HuH-7 (cell line): ENCODE data around the gene COL4A6.

Experiments
- DNase-seq: peaks from one replicate; pipeline ENCODE4 v3.0.0; 2011; ENCODE audit warnings: low spot score

Gene COL4A6

DNA sequence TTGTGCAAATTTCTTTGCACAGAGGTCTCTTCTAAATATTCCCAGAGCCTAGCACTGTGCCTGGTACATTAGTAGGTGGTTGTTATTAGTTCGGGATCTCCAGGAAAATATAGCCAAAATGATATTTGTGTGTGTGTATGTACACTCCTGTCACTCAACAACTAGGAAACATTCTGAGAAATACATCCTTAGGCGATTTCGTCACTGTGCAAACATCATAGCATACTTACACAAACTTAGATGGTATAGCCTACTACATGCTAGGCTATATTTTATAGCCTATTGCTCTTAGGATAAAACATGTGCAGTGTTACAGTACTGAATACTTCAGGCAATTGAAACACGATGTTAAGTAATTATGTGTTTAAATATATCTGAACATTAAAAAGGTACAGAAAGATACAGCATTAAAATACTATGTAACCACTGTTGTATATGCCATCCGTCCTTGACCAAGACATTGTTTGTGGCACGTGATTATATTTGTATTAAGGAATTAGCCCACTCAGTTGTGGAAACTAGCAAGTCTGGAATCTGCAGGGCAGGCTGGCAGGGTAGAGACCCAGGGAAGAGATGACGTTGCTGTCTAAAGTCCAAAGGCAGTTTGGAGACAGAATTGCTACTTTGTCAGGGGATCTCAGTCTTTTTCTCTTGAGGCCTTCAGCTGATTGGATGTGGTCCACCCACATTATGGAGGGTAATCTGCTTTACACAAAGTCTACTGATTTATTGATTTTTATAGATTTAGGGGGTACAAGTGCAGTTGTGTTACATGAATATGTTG is 106.9 kb downstream of the COL4A6 start:
- peak; percentile 8 for DNase-seq

DNA sequence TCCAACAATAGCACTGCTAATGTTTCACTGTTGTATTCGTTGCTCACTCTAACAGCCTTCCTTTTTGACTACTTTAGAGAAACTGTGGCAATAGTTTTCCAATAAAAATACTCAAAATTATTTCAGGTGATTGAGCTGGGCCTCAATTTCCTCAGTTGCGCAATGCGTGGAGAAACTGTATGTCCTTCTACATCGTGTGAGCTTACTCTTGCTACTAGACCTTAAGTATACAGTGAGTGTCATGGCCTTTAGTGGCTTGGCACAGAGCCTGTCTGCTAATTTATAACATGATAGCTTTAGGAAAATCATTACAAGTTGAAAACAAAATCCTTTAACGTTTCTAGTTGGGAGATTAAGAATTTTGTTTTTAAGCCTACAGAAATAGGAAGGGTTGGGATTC is 114.5 kb downstream of the COL4A6 start:
- DNase-seq, result no peak

DNA sequence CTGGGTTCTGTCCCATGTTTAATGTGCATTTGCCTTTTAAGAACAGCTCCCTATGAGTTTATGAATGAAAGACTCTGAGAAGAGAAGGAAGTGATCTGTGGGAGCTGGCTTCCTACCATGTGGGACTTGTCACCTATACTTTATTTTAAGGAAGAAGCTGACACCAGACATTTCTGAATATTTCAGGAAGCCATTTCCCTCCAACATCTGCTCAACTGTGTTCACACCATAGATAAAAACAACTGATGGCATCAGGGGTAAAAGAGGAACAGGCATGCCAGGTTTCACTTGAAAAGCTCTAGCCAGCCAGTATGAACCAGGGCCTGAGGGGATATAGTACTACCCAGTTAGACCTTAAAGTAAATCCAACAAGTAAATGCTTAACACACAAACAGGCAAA is 116.0 kb downstream of the COL4A6 start:
- no peak for DNase-seq

DNA sequence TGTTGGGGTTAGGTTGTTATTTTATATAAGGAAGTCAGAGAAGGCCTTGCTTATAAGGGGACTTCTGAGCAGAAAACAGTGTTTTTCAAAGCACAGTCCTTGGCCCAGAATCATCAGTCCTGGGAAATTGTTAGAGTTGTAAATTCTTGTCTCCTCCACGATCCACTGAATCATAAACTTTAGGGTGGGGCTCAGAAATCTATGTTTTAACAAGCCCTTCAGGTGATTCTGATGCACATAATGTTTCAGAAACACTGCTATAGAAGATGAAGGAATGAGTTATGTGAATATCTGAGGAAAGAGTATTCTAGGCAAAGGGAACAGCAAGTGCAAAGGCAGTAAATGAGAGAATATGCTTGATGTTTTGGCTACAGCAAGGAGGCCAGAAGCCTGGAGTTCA is 121.8 kb downstream of the COL4A6 start:
- DNase-seq, result no peak

DNA sequence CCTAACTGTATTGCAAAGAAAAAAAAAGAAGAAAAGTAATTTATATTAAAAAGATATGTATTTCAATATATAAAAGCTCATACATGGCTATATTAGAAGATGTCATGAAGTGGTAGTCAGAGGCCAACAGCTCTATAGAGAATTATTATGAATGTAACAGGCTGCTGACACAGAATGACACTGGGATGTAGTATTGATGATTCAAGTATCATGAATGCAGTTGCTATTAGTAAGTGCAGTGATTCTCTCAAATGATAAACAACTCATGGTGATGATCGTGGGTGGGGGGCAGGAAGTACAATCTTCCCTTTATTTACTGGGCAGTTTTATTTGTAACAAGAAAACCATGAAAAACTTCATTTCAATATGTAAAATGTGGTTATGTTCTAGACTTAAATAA is 124.6 kb downstream of the COL4A6 start:
- DNase-seq, result no peak

DNA sequence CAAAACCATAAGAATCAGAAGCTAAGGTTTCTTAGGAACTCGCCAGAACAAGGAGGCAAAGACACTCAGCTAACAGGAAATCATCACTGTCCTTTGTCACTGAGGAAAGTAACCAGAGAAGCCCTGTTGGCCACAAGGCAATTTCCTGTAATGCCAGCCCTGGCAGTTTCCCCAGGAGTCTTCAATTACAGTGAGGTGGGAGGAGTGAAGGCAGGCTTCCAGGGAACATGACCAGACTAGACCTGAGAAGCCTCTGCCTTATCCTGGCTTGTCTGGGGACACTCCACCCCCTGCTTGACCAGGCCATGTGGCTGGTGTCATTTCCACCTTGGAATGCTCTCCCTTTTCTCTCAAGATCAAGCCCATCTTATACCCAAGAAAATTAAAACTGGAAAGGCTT is 125.3 kb downstream of the COL4A6 start:
- no peak for DNase-seq

DNA sequence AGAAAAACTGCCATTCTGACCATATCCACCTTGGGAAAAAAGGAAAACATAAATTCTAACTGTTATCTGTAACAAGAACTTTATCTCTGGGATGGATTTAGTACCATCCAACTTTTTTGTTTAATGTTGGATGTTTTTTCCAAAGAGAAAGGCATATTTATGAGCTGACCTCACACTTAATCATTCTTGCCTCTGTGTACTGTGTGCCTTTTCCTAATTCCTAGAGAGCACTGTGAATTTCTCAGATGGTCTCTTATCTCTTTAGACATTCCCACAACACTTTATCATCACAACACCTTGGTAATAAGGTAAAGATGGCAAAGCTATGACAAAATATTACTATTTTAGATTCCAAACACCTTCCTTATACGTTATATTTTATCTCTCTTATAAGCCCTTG is 126.2 kb downstream of the COL4A6 start:
- DNase-seq, result no peak

DNA sequence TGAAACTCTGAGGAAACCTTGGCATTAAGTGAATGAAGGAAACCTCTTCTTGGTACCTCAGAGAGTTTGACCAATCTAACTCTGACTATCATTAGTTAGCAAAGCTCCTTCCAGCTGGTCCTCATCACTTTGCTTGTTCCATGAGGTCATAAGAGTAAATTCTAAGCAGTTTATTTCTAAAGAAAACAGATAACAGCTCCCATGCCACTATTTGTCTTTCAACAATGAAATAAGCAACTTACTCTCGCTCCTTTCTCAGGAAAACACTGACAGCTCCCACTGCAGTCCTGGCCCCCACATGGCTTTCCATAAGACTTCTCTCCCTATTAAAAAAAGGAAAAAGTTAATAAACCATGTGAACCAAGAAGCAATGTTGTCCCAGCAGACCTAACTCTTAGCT is 127.7 kb downstream of the COL4A6 start:
- DNase-seq, result no peak

DNA sequence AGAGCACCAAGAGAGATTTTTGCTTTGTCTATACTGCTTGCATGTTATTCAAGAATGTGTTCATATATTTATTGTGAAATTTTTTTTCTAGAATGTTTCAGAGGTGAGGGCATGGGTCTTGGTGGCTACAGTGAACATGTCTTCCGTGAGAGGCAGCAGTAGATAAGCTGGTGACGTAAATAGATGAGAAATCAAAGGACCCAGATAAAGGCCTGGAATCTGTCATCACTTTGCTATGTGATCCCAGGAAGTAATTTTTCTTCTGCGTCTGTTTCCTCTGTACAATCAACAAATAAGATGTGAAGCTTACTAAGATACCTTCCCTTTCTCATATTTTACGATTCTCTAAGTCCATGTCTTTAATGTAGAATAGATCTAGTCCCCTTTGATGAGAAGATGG is 129.1 kb downstream of the COL4A6 start:
- DNase-seq, result no peak

DNA sequence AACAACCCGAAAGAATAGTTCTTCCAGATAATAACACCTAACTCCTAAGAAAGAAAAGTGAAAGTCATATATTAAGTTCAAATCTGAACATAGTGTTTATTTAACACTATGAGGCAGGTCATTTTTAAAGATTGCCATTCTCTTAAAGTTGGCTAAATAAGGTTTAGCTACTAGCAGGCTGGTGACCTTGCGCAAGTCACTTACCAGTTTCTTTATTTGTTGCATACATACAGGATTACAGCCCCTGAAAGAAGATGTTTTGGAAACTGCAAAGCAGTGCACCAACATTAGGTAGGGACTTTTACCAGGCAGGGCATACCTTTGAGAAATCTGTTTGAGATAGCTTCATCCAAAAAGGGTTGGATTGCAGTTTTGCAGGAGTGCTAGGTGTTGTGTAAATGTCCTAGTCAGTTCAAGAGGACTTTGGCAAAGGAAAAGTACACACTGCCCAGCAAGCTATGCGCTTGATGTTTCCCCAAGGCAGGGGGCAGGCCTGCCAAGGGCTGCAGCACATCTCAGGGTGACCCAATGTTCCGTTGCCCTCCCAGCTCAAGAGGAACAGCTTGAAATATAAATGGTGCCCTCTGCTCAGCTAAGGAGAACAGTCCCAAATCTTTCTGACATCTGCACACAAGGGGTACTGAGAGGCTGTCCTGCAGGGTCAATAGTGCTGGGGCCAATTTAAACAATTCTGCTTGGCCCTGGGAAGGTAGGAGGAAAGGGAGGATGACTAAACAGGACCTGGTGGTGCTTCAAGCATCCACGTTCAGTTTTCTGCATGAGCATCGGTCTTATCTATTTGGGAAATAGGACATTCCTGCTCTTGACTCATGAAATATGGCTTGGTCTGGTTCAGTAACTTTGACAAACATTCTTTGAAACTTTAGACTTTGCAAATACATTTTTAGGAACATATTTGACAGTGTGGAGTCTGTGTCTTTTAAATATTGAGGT is 130.8 kb downstream of the COL4A6 start:
- DNase-seq, result peak; percentile 11

DNA sequence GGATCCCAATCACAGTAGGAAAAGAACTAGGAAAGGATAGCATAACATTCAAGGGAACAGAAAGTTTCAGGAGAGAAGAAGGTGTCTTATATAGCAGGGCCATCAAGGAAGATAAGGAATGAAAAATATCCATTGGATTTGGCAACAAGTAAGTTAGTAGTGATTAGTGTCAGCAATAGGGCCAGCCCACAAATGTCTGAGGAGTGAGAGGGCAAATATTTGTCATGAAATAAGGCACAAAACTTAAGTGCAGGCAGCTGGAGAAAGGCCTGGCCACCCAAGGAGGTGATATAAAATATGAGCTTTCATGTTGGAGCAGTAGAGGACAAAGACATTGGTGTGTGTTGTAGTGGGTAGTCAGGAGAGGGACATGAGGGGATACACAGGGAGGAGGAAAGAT is 132.1 kb downstream of the COL4A6 start:
- DNase-seq, result no peak

DNA sequence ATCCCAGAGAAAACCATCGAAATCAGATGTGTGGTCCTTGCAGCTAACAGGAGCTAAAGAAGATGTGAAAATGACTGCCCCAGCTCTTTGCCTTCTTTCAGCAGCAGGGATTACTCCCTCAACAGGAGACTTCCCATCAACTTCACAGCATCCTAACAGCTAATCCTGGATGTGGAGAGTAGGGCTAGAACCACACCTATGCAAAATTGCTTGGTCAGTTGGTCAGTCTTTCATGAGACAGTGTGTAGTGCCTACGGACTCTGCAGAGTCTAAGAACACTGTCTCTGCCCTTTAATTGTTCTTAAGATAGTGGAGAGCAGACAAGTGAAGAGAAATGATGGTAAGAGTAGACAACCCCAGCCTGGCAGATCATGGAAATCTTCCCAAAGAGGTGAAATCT is 133.5 kb downstream of the COL4A6 start:
- no peak for DNase-seq

DNA sequence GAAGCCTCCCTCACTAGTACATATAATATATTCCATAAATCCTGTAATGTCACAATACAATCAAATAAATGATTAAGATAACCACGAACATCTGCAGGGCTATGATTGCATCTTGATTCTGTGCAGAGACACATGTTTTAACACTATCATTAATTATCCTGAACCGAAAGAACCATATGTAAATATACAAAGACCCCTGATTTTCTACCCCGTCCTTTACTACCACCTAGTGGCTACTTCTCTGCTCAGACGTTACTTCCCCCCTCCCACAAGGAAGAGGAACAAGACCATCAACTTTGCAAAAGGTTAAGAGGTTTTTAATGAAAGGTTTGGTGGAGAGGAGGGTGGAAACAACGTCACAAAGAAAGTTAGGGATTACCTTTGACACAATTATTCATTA is 134.0 kb downstream of the COL4A6 start:
- DNase-seq, result no peak

DNA sequence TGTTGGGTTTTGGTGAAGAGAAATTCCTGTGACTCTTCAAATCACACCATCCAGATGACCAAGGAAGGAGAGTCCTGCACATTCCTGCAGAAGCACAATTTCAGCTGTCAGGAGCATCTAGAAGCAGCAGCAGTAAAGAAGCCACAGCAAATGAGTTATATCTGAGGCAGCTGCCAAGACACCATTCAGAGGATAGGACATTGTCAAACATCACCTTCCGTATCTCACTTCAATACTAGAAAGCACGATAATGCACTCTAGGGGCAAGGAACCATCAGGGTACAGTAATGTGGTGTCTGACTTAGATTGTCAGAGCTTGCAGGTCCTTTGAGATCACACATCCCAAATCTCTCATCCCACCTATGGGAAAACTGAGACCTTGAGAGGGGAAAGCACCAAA is 134.5 kb downstream of the COL4A6 start:
- no peak for DNase-seq

DNA sequence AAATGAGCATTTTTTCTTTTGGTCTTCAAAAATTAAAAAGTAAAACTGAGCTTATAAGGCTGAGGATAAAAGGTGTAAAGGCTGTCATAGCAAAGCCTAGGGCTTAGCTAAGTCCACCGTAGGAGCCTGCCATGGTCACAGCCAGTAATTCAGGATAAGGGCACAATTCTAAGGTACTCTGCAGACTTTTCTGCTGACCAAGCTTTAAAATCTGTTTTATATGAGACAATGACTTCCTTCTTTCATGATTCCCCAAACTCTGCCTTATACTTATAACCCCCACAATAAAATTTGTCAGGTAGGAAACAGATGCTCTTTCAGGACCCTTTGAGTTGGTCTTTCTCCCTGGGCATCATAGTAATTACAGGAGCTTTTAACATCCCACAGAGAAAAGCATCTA is 138.5 kb downstream of the COL4A6 start:
- DNase-seq, result no peak

DNA sequence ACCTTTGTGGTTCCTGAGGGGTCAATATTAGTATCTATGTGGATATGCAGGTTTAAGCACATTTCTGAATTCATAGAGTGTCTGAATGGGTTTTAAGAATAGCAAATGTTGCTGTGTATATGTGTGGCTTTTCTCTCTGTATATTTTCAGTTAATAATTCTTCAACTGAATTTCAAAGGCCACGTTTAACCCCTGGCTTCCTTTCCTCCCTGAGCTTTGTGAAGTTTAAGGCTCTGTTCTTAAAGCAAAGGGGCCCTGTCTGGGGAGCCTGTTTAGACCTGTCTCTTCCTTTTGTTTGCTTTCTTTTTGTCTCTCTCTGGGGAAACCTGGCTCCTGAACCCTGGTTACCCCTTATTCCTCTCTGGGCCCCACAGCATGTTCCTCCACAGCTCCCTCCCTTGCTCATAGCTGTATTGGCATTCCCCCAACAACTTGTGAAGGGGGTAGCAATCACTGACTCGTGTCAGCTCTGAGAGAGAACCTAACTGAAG is 139.1 kb downstream of the COL4A6 start:
- DNase-seq, result no peak

DNA sequence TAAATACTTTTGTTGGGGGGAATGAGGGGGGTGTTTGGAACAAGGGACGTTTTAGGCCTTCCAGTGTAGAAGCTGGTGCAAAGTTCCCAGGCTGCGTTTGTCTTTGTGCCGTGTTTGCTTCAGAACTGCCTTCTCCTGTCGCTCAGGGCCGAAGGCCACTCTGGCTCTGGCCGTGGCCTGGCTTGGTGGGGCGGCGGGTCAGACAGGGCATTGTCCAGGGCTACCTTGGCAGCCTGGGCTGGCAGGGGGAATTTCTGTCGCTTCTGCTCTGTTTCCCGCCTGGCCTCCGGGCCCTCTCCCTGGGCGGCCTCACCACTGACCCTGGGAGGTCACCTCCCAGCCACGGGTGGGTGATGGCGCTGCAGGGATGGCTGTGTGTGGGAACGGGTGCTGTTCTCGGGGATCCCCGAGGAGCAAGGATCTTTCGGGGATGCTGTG is 140.0 kb downstream of the COL4A6 start:
- DNase-seq, result no peak

DNA sequence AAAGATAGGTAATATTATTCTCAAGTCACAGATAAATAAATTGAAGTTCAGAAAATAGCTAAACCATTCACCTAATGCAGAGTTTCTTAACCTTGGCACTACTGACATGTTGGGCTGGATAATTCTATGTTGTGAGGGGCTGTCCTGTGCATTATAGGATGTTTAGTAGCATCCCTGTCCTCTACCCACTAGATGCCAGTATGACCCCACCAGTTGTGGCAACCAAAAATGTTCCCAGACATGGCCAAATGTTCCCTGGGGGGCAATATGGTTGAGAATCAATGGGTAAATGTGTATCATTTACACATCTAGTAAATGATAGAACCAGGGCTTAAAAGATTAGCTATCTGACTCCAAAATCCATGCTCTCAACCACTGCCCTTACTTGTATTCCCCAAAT is 140.9 kb downstream of the COL4A6 start:
- DNase-seq, result no peak

DNA sequence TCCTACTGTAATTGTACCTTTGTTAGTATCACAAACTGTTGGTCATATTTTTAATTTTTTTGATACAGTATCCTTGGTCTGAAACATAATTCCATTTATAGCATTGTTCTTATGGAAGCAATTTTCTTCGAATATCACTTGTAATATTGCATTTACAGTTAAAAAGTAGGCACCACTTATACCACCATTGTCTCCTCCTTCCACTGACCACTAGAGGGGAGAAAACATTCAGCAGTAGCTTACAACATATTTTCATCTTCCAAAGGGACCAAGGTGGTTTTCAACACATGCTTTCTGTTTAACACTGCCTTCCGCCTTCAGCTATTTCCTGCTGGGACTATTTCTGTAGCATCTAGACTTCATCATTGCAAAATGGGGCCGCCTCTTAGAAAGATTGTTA is 146.2 kb downstream of the COL4A6 start:
- DNase-seq, result no peak

DNA sequence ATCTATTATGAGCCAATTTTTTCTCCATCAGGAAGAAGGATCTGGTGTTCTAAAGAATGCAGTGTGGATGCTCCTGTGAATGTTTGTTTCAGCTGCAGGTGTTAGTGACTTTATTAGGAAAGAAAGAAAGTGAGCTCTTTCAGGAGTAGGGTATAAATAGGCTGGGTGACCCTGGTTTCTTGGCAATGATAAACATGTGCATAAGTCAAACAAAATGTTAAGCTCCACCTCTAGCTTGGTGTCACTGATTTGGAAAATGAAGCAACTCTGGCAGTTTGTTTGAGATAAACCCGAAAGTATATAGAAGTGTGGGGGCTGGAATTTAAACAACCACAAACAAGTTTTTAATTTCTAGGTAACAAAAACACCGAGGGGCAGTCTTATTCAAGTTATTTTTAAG is 152.3 kb downstream of the COL4A6 start:
- no peak for DNase-seq

DNA sequence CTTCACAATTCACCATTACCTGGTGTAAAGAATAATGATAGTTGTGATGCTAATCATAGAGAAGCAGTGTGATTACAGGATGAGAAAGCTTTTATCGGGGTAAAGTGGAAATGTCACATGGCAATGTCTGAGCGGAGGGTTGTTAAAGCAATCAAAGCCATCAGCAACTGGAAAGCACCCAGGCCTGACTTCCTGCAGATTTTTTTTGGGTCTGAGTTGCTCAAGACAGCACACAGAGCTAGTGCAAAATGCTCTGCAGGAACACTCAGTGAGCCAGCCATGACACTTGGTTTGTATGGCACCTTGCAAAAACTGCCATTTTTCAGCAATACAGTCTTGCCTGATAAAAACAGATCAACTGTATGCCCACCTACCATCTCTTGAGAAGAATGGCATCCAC is 152.9 kb downstream of the COL4A6 start:
- DNase-seq, result no peak

DNA sequence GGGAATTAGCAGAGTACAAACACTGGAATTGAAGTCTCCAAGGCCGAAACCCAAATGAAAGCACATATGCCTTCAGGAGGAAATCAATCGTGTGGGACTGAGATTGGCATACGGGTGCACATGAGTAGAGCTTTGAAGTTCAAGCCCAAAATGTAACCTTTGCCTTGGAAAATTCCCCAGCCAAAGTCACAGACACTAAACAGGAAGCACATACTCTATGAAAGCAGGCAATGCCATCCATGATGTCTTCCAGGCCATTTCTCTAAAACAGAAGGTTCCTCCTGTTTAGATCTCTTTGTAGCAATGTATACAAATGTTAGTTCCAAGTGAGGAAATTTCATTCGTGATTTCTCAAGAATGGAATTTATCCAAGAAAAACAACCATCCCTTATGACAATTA is 162.5 kb downstream of the COL4A6 start:
- DNase-seq, result no peak

DNA sequence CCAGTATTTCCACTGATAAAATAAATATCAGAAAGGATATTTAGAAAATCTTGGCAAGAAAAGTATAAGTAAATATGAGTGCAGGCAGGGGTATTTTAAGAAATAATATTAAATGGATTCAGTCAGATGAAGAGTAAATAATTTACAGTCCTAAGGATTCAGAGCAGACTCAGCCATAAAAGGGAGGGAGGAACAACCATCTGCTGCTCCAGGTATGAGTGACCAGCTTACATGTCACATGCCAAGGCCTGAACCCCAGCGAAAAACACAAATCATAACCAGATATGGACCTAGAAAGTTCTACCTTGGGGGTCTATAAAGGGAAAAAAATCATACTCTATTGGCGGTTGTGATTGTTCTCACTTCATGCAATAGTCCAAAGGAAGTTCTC is 166.8 kb downstream of the COL4A6 start:
- DNase-seq, result no peak
